Measurements from ENCODE around the gene GABPA.
A peak's percentile ranks its signal among the peaks of the same experiment; 100 is the strongest.
"Not testable (repeated sequence)": the region's sequence is repeated elsewhere in the genome, so short reads cannot be mapped to it uniquely, and the experiment has no call there.

The GABPA gene

DNA sequence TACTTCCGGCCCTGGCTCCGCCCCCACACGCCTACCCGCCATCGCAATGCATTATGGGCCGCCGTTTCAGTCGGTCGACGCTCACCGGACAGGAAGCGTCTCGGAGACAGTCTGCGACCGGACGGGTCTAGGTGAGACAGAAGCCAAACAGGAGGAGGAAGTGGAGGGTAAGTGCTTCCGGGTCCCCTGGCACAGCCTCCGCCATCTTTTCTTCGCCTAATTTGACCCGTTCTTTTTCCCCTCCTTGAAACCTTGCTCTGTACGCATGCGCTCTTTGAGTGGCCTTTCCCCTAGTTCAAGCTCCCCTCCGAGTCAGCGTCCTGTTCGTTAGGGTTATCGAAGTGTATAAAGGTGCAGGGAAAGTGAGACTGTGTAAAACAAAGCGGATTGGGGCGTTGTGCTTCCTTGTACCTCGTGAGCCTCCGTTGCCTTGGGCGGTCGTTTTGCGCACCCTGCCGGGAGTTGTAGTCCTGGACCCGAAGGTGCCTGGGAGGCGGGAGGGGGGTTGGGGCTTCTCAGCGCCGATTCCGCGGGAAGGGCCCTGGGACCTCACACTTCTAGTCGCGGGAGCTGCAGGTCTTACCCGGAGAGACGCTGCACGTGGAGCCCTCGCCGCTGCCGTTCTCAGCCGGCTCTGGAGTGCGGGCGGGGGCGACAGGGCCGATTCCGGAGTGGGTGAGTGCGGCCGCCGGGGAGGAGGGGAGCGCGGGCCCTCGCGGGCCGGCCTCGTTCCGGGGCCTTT is at the start of gene GABPA, which contains the start of gene ATP5PF:
Gene GABPA (plus strand): TSS at position 69 of the 742 bp plus-strand sequence. CDS start 6,627 bp downstream, outside the sequence.
Gene ATP5PF (minus strand): TSS at position 1 of the 742 bp plus-strand sequence. CDS start 5,110 bp downstream, outside the sequence.
- DNase-seq (ENCODE audit: low read depth in 2 of 2), result peak; percentile 99
- H3K4me3 ChIP-seq (replicated peaks in 1 of 2; ENCODE audit: low read depth in 2 of 2, low read length in 2 of 2), result peak within 1 kb of the TSS; percentile 91

DNA sequence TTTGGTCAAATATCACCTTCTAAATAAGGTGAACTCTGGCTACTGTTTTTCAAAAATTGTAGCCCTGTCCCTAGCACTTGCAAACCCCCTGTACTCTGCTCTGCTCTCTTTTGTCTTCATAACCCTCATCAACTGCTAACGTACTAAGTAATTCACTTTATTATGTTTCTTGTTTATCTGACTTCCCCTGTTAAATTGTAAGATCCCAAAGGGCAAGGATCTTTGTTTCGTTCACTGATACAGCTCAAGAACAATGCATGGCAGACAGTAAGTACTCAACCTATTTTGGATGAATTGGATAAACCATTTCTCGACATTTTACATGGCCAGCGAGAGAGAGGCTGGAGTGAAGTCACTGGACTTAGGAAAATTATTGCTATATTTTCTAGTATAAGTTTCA is 47.0 kb upstream of the GABPA start:
- TF ChIP-seq, protein P1, sequence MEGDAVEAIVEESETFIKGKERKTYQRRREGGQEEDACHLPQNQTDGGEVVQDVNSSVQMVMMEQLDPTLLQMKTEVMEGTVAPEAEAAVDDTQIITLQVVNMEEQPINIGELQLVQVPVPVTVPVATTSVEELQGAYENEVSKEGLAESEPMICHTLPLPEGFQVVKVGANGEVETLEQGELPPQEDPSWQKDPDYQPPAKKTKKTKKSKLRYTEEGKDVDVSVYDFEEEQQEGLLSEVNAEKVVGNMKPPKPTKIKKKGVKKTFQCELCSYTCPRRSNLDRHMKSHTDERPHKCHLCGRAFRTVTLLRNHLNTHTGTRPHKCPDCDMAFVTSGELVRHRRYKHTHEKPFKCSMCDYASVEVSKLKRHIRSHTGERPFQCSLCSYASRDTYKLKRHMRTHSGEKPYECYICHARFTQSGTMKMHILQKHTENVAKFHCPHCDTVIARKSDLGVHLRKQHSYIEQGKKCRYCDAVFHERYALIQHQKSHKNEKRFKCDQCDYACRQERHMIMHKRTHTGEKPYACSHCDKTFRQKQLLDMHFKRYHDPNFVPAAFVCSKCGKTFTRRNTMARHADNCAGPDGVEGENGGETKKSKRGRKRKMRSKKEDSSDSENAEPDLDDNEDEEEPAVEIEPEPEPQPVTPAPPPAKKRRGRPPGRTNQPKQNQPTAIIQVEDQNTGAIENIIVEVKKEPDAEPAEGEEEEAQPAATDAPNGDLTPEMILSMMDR (IDR thresholded peaks at IDR 0.05; ENCODE audit: low read depth, low read length), result no peak
- DNase-seq (ENCODE audit: low read depth in 2 of 2), result no peak
- H3K4me3 ChIP-seq (replicated peaks in 1 of 2; ENCODE audit: low read depth in 2 of 2, low read length in 2 of 2), result no peak overlapping the region

More for the DNA sequence above, at the start of gene GABPA, which contains the start of gene ATP5PF:
- TF ChIP-seq, protein P1 (IDR thresholded peaks at IDR 0.05; ENCODE audit: low read depth, low read length), result peak; percentile 9

DNA sequence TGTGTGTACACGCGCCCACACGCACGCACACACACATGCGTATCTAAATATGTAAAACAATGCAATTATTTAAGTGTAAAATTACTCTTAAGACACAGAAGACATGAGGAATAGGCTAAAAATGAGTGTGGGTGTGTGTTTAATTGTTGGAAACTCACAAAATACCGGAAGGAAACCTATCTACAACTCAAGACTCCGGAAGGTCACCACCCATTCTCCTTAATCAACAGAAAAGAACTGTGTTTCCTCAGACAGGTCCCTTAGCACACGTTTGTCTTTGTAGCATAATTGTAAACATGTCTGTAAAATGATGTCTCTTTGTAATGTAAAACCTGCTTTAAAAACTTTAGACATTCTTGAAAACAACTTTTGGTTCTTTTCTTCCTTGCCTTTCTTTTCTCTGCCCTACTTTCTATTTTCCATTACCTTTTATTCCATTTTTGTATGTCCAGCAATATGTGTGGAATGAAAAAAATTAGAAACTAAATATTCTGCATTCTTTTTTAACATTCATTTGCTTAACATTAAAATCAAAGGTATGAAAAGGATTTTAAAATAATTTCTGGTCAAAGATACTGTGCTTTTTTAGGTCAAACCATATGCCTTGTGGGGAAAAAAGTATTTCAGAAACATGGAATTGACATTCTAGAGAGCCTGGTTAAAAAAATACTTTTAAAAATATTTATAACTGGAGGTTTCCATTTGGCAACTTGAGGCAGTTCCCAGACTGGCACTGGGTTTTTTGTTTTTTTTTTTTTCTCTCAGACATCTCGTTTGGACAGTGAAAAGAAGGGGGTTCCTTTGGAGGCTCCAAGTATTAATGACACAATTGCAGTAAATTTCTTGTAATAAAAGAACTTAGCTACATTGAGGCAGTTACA is 46.3 kb upstream of the GABPA start:
- TF ChIP-seq, protein P1 (IDR thresholded peaks at IDR 0.05; ENCODE audit: low read depth, low read length), result no peak
- no peak for DNase-seq (ENCODE audit: low read depth in 2 of 2)
- no peak overlapping the region for H3K4me3 ChIP-seq (replicated peaks in 1 of 2; ENCODE audit: low read depth in 2 of 2, low read length in 2 of 2)

DNA sequence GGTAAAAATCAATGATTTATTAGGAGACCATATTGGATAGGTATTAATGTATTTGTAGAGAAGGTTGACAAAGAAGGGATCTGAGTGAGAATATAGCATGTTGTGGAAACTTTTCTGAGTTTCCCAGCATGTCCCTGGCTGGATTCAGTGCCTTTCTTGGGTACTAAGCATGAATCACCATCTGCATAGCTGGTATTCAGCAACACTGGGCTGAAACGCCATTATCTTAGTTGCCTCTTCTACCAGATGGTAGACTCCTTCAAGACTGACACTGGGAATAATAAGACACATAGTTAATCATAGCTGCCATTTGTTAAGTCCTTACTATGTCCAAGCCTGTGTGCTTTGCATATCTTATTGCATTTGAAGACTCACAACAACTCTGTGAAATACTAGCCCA is 45.5 kb upstream of the GABPA start:
- H3K4me3 ChIP-seq (replicated peaks in 1 of 2; ENCODE audit: low read depth in 2 of 2, low read length in 2 of 2), result no peak overlapping the region
- TF ChIP-seq, protein P1 (IDR thresholded peaks at IDR 0.05; ENCODE audit: low read depth, low read length), result no peak
- no peak for DNase-seq (ENCODE audit: low read depth in 2 of 2)

DNA sequence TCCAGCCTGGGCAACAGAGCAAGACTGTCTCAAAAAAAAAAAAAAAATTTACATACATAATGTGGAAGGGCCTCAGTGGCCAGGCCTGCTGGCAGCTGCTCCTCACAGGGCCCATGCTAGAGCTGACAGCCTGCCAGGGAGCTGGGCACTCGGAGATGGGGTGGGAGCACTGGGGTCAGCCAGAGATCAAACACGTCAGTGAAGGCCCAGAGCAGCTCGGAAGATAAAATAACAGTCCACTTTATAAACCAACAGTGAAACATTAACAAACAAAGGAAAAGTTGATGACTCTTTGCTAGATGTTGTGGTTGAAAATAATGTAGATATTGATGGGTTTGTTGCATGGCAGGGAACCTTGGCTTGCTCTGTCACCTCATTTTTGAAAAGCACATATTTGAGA is 42.8 kb upstream of the GABPA start:
- TF ChIP-seq, protein P1 (IDR thresholded peaks at IDR 0.05; ENCODE audit: low read depth, low read length), result no peak
- H3K4me3 ChIP-seq (replicated peaks in 1 of 2; ENCODE audit: low read depth in 2 of 2, low read length in 2 of 2), result no peak overlapping the region
- no peak for DNase-seq (ENCODE audit: low read depth in 2 of 2)

DNA sequence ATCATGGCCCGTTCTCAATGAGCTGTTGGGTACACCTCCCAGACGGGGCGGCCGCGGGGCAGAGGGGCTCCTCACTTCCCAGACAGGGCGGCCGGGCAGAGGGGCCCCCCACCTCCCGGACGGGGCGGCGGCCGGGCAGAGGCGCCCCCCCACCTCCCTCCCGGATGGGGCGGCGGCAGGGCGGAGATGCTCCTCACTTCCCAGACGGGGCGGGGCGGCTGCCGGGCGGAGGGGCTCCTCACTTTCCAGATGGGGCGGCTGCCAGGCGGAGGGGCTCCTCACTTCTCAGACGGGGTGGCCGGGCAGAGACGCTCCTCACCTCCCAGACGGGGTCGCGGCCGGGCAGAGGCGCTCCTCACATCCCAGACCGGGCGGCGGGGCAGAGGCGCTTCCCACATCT is 39.3 kb upstream of the GABPA start:
- not testable (repeated sequence) for DNase-seq (ENCODE audit: low read depth in 2 of 2)

DNA sequence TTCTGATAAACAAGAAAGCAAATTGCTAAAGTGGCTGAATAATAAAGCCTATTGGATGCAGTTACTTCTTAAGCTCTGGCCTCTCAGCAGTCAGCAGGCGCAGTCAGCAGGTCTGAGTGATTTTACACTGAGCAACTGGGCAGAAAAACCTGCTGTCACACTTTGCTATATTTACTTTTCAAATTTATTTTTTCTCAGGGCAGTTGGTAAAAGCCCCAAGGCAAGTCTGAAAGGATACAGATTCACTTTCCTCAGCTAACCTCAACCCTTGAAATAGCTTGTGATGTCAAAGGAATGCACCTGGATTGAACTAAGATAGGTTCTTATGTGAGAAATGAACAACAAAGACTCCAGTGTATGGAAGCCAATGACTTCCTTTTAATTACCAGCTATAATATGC is 34.0 kb upstream of the GABPA start:
- DNase-seq (ENCODE audit: low read depth in 2 of 2), result no peak
- TF ChIP-seq, protein P1 (IDR thresholded peaks at IDR 0.05; ENCODE audit: low read depth, low read length), result no peak
- H3K4me3 ChIP-seq (replicated peaks in 1 of 2; ENCODE audit: low read depth in 2 of 2, low read length in 2 of 2), result no peak overlapping the region

More for the DNA sequence above, 39.3 kb upstream of the GABPA start:
- H3K4me3 ChIP-seq (replicated peaks in 1 of 2; ENCODE audit: low read depth in 2 of 2, low read length in 2 of 2), result not testable (repeated sequence)

Measured in cardiac fibroblast (primary cell).